HepG2 (cell line): ENCODE data around the gene BAG3. TPM values are rescaled to one million over a fixed set of nuclear protein-coding genes. Genes with fewer than 3 reads are reported as not detected.

ENCODE experiments used
- ETV5 ChIP-seq: IDR thresholded peaks from 2 replicates; pipeline ENCODE4 v1.6.1; 2018; ENCODE audit warnings: missing biosample characterization, missing genetic modification reagents, inconsistent platforms, borderline replicate concordance
- HDAC6 ChIP-seq: fragments of 200-600 bp; sonication (generic); IDR thresholded peaks from 2 replicates; pipeline ENCODE4 v1.7.0; 2017; ENCODE audit warnings: mild to moderate bottlenecking, antibody characterized with exemption, low read length, low read depth
- JARID2 ChIP-seq: sonication (generic); formaldehyde crosslinking; IDR thresholded peaks from 2 replicates; pipeline ENCODE4 v1.8.1; 2023; ENCODE audit warnings: missing genetic modification reagents, inconsistent platforms; ENCODE audit not compliant: insufficient replicate concordance
- JDP2 ChIP-seq: sonication (generic); formaldehyde crosslinking; IDR thresholded peaks from 2 replicates; pipeline ENCODE4 v1.8.1; 2022; ENCODE audit warnings: missing genetic modification reagents, borderline replicate concordance
- SALL1 ChIP-seq: sonication (generic); formaldehyde crosslinking; IDR thresholded peaks from 2 replicates; pipeline ENCODE4 v1.8.0; 2022; ENCODE audit warnings: mild to moderate bottlenecking, missing genetic modification reagents
- ZBTB33 ChIP-seq: sonication (generic); formaldehyde crosslinking; IDR thresholded peaks from 2 replicates; pipeline ENCODE4 v1.4.0; 2020; ENCODE audit warnings: missing genetic modification reagents
- ZMYM2 ChIP-seq: sonication (generic); formaldehyde crosslinking; IDR thresholded peaks from 2 replicates; pipeline ENCODE4 v1.8.0; 2022; ENCODE audit warnings: mild to moderate bottlenecking, missing genetic modification reagents
- ZMYM4 ChIP-seq: sonication (generic); formaldehyde crosslinking; IDR thresholded peaks from 2 replicates; pipeline ENCODE4 v1.8.1; 2023; ENCODE audit warnings: mild to moderate bottlenecking, missing genetic modification reagents
- ZNF263 ChIP-seq: sonication (generic); formaldehyde crosslinking; IDR thresholded peaks from 2 replicates; pipeline ENCODE4 v1.4.0; 2020; ENCODE audit warnings: missing genetic modification reagents
- ZNF878 ChIP-seq: sonication (generic); formaldehyde crosslinking; IDR thresholded peaks from 2 replicates; pipeline ENCODE4 v1.8.1; 2023; ENCODE audit warnings: mild to moderate bottlenecking, missing genetic modification reagents, moderate library complexity
- polyA plus RNA-seq, 8 experiments: library from polyadenylated mRNA; depleted of rRNA in 3 of 8; stranded (reverse) in 7 of 8; unstranded in 1 of 8; fragments of >200 nt; fragmentation: Illumina TruSeq in 4 of 8; extraction: Trizol in 4 of 8; gene quantifications; 2 replicates each; pipeline versions ENCODE4 v1.2.1 to v1.2.3, GENCODE V29; 2011 to 2016; ENCODE audit warnings: low read depth in 4 of 8, missing spikeins in 1 of 8, mixed read lengths in 1 of 8; ENCODE audit not compliant: insufficient read depth in 1 of 8
- total RNA-seq, 5 experiments: library from RNA; depleted of rRNA; stranded (reverse); fragments of >200 nt; fragmentation: Illumina TruSeq; extraction: Trizol; gene quantifications; 2 replicates each; pipeline ENCODE4 v1.2.3, GENCODE V29; 2016; ENCODE audit warnings: low read depth in 1 of 5
- TF ChIP-seq, protein P1 (sequence below): sonication (generic); formaldehyde crosslinking; IDR thresholded peaks from 2 replicates; pipeline ENCODE4 v1.9.0; 2022; ENCODE audit warnings: low read depth, missing genetic modification reagents
- TF ChIP-seq, protein P2 (sequence below): sonication (generic); formaldehyde crosslinking; IDR thresholded peaks from 2 replicates; pipeline ENCODE4 v1.8.1; 2023; ENCODE audit warnings: missing genetic modification reagents, inconsistent platforms, borderline replicate concordance

The BAG3 gene
- total and polyA plus RNA-seq, 2 of the 13 experiments (the other 11 are each of a cell fraction or from before 2014, with no cell fraction given): 2.9 to 6.7 TPM

DNA sequence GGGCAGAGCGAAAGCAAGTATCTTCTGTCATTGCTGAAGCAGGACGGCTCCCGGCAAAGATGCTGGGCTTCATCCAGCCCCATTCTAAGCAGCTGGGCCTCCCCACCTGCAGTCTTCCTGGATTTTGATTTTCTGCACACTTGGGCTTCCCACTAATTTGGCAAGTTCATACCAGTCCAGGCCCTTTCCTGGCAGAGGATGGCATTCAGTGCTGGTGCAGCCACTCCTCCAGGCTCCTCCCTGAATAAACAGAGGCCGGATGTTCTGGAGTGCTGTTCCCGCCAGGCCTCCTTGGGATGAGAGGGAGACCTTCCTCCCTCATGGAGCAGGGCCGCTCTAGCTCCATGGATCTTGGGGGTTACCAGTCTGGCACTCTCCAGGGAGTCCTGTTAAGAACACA is 3.4 kb downstream of the BAG3 start (continued):
- TF ChIP-seq ZBTB33 (CRISPR knock-in tag) (peak; percentile 94), JARID2 (no peak), ETV5 (CRISPR knock-in tag) (peak; percentile 47; the same call in 1 of the 2 replicates), JDP2 (no peak), ZMYM4 (CRISPR knock-in tag) (0 out of 2 replicates have a peak, but pooled peaks have one; percentile 25), HDAC6 (no peak), ZNF878 (CRISPR knock-in tag) (no peak), SALL1 (CRISPR knock-in tag) (peak; percentile 21; the same call in 1 of the 2 replicates), ZMYM2 (CRISPR knock-in tag) (0 out of 2 replicates have a peak, but pooled peaks have one; percentile 23), ZNF263 (CRISPR knock-in tag) (peak; percentile 90)
- TF ChIP-seq, protein P1, sequence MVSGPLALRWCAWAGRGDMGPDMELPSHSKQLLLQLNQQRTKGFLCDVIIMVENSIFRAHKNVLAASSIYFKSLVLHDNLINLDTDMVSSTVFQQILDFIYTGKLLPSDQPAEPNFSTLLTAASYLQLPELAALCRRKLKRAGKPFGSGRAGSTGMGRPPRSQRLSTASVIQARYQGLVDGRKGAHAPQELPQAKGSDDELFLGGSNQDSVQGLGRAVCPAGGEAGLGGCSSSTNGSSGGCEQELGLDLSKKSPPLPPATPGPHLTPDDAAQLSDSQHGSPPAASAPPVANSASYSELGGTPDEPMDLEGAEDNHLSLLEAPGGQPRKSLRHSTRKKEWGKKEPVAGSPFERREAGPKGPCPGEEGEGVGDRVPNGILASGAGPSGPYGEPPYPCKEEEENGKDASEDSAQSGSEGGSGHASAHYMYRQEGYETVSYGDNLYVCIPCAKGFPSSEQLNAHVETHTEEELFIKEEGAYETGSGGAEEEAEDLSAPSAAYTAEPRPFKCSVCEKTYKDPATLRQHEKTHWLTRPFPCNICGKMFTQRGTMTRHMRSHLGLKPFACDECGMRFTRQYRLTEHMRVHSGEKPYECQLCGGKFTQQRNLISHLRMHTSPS (CRISPR knock-in tag): peak; percentile 48; the same call in 1 of the 2 replicates
- TF ChIP-seq, protein P2, sequence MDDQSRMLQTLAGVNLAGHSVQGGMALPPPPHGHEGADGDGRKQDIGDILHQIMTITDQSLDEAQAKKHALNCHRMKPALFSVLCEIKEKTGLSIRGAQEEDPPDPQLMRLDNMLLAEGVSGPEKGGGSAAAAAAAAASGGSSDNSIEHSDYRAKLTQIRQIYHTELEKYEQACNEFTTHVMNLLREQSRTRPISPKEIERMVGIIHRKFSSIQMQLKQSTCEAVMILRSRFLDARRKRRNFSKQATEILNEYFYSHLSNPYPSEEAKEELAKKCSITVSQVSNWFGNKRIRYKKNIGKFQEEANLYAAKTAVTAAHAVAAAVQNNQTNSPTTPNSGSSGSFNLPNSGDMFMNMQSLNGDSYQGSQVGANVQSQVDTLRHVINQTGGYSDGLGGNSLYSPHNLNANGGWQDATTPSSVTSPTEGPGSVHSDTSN (CRISPR knock-in tag): no peak
